ENCODE results near the gene CDC5L. TPM values are rescaled to one million over a fixed set of nuclear protein-coding genes. Genes with fewer than 3 reads are reported as not detected.
"Not testable (repeated sequence)": the region's sequence is repeated elsewhere in the genome, so short reads cannot be mapped to it uniquely, and the experiment has no call there.

Gene CDC5L
- total RNA-seq, 1 donor: 22.8 TPM

- H4K20me1 ChIP-seq (ENCODE audit: insufficient read depth, low read length): peaks cover 4% of the 10 kb centered on the region
- no peak overlapping the region for H3K4me3 ChIP-seq (ENCODE audit: insufficient read depth, low read length)
- DNase-seq (ENCODE audit: insufficient read length, low spot score, missing footprints): peak; percentile 73
- H3K79me2 ChIP-seq (ENCODE audit: insufficient read depth, low read length): no peaks in the 10 kb centered on the region
- H3K4me2 ChIP-seq (ENCODE audit: insufficient read depth, low read length): no peak overlapping the region
- H3K27me3 ChIP-seq (ENCODE audit: insufficient read depth, low read length): peaks cover 51% of the 10 kb centered on the region
- H2AFZ ChIP-seq (ENCODE audit: low read length): no peak overlapping the region
- H3K4me1 ChIP-seq (ENCODE audit: insufficient read depth, low read length): no peaks in the 10 kb centered on the region
- no peak for TF ChIP-seq CTCF (IDR thresholded peaks at IDR 0.05; ENCODE audit: extremely low read depth, low read depth, low read length)
- H3K36me3 ChIP-seq (ENCODE audit: insufficient read depth, low read length): no peaks in the 10 kb centered on the region
- H3K27ac ChIP-seq (ENCODE audit: low read depth, low read length): no peak overlapping the region
- no peaks in the 10 kb centered on the region for H3K9me3 ChIP-seq (ENCODE audit: low read depth, low read length)
Measured at GRCh38 chr6:44339763-44340625, 47.5 kb upstream of the CDC5L start.

- no peaks in the 10 kb centered on the region for H3K79me2 ChIP-seq (ENCODE audit: insufficient read depth, low read length)
- no peak for TF ChIP-seq CTCF (IDR thresholded peaks at IDR 0.05; ENCODE audit: extremely low read depth, low read depth, low read length)
Measured at GRCh38 chr6:44341095-44341890, 46.2 kb upstream of the CDC5L start.

GRCh38 chr6:44342052-44342451 is 45.5 kb upstream of the CDC5L start:
- no peak overlapping the region for H2AFZ ChIP-seq (ENCODE audit: low read length)
- H3K4me3 ChIP-seq (ENCODE audit: insufficient read depth, low read length): no peak overlapping the region
- DNase-seq (ENCODE audit: insufficient read length, low spot score, missing footprints): no peak
- no peaks in the 10 kb centered on the region for H3K4me1 ChIP-seq (ENCODE audit: insufficient read depth, low read length)
- H3K4me2 ChIP-seq (ENCODE audit: insufficient read depth, low read length): no peak overlapping the region
- H4K20me1 ChIP-seq (ENCODE audit: insufficient read depth, low read length): peaks cover 4% of the 10 kb centered on the region
- peaks cover 44% of the 10 kb centered on the region for H3K27me3 ChIP-seq (ENCODE audit: insufficient read depth, low read length)
- H3K36me3 ChIP-seq (ENCODE audit: insufficient read depth, low read length): no peaks in the 10 kb centered on the region
- no peaks in the 10 kb centered on the region for H3K9me3 ChIP-seq (ENCODE audit: low read depth, low read length)
- H3K27ac ChIP-seq (ENCODE audit: low read depth, low read length): no peak overlapping the region
- no peak for TF ChIP-seq CTCF (IDR thresholded peaks at IDR 0.05; ENCODE audit: extremely low read depth, low read depth, low read length)
- no peaks in the 10 kb centered on the region for H3K79me2 ChIP-seq (ENCODE audit: insufficient read depth, low read length)

More at GRCh38 chr6:44341095-44341890, 46.2 kb upstream of the CDC5L start:
- Histone ChIP-seq H3K27ac (ENCODE audit: low read depth, low read length) (no peak overlapping the region), H3K4me3 (ENCODE audit: insufficient read depth, low read length) (no peak overlapping the region), H3K4me1 (ENCODE audit: insufficient read depth, low read length) (no peaks in the 10 kb centered on the region), H3K4me2 (ENCODE audit: insufficient read depth, low read length) (no peak overlapping the region), H3K9me3 (ENCODE audit: low read depth, low read length) (no peaks in the 10 kb centered on the region), H2AFZ (ENCODE audit: low read length) (no peak overlapping the region), H3K36me3 (ENCODE audit: insufficient read depth, low read length) (no peaks in the 10 kb centered on the region), H4K20me1 (ENCODE audit: insufficient read depth, low read length) (peaks cover 4% of the 10 kb centered on the region), H3K27me3 (ENCODE audit: insufficient read depth, low read length) (peaks cover 50% of the 10 kb centered on the region)
- DNase-seq (ENCODE audit: insufficient read length, low spot score, missing footprints): no peak

GRCh38 chr6:44342489-44342888 is 45.0 kb upstream of the CDC5L start, which contains the start of gene SPATS1:
Gene SPATS1, plus strand, starts transcription at chr6:44342650. Its CDS starts 446 bp downstream, at chr6:44343096.
- TF ChIP-seq CTCF (IDR thresholded peaks at IDR 0.05; ENCODE audit: extremely low read depth, low read depth, low read length): no peak
- Histone ChIP-seq H3K36me3 (ENCODE audit: insufficient read depth, low read length) (no peaks in the 10 kb centered on the region), H3K4me2 (ENCODE audit: insufficient read depth, low read length) (no peak within 1 kb of the TSS), H3K9me3 (ENCODE audit: low read depth, low read length) (no peaks in the 10 kb centered on the region), H4K20me1 (ENCODE audit: insufficient read depth, low read length) (peaks cover 4% of the 10 kb centered on the region), H2AFZ (ENCODE audit: low read length) (no peak within 1 kb of the TSS), H3K79me2 (ENCODE audit: insufficient read depth, low read length) (no peaks in the 10 kb centered on the region), H3K4me3 (ENCODE audit: insufficient read depth, low read length) (peak within 1 kb of the TSS; percentile 35), H3K27ac (ENCODE audit: low read depth, low read length) (no peak within 1 kb of the TSS), H3K27me3 (ENCODE audit: insufficient read depth, low read length) (peaks cover 44% of the 10 kb centered on the region), H3K4me1 (ENCODE audit: insufficient read depth, low read length) (no peaks in the 10 kb centered on the region)
- no peak for DNase-seq (ENCODE audit: insufficient read length, low spot score, missing footprints)

GRCh38 chr6:44346818-44347217 is 40.7 kb upstream of the CDC5L start:
- not testable (repeated sequence) for H2AFZ ChIP-seq (ENCODE audit: low read length); H3K4me1 ChIP-seq (ENCODE audit: insufficient read depth, low read length); DNase-seq (ENCODE audit: insufficient read length, low spot score, missing footprints); H3K79me2 ChIP-seq (ENCODE audit: insufficient read depth, low read length); H4K20me1 ChIP-seq (ENCODE audit: insufficient read depth, low read length); H3K36me3 ChIP-seq (ENCODE audit: insufficient read depth, low read length); H3K4me3 ChIP-seq (ENCODE audit: insufficient read depth, low read length); H3K4me2 ChIP-seq (ENCODE audit: insufficient read depth, low read length); H3K9me3 ChIP-seq (ENCODE audit: low read depth, low read length); H3K27ac ChIP-seq (ENCODE audit: low read depth, low read length)
- H3K27me3 ChIP-seq (ENCODE audit: insufficient read depth, low read length): peaks cover 30% of the 10 kb centered on the region
